Renal pelvis (tissue), 4 donors: ENCODE measurements around the gene KCNK6. TPM values are rescaled to one million over a fixed set of nuclear protein-coding genes. Genes with fewer than 3 reads are reported as not detected.

Source experiments
- DNase-seq: peaks from one replicate; pipeline ENCODE4 v3.0.0-alpha.2; 2013
- polyA plus RNA-seq, 3 donors: library from polyadenylated mRNA; unstranded; fragments of 120-200 nt; gene quantifications; one replicate each; pipeline ENCODE4 v1.2.1, GENCODE V29; 2013; ENCODE audit not compliant: insufficient read length in 3 of 3

The KCNK6 gene
- polyA plus RNA-seq, 3 donors: 3.0 to 4.4 (median 4.2) TPM

GRCh38 chr19:38290631-38291147 is 29.0 kb upstream of the KCNK6 start:
- no peak for DNase-seq

- no peak for DNase-seq
These were observed 27.8 kb upstream of the KCNK6 start for GRCh38 chr19:38291855-38292254.

- no peak for DNase-seq
These were observed 26.4 kb upstream of the KCNK6 start for GRCh38 chr19:38293281-38293680.

GRCh38 chr19:38294090-38294489 is 25.6 kb upstream of the KCNK6 start:
- DNase-seq: no peak

GRCh38 chr19:38298821-38299680 is 20.6 kb upstream of the KCNK6 start:
- no peak for DNase-seq

- no peak for DNase-seq
These were observed 15.9 kb upstream of the KCNK6 start, which contains the start of gene C19orf33 for GRCh38 chr19:38303517-38304351. TSS of gene C19orf33 (plus strand) at chr19:38304251. CDS start at chr19:38304262, 11 bp downstream.

- DNase-seq: no peak
These were observed 15.2 kb upstream of the KCNK6 start for GRCh38 chr19:38304352-38304865.

- peak; percentile 82 for DNase-seq
These were observed 14.7 kb upstream of the KCNK6 start for GRCh38 chr19:38304866-38305429.

- DNase-seq: no peak
These were observed 13.4 kb upstream of the KCNK6 start for GRCh38 chr19:38306236-38306635.

GRCh38 chr19:38307076-38307475 is 12.6 kb upstream of the KCNK6 start:
- no peak for DNase-seq

GRCh38 chr19:38307597-38307996 is 12.0 kb upstream of the KCNK6 start:
- DNase-seq: no peak

- DNase-seq: no peak
These were observed 11.5 kb upstream of the KCNK6 start for GRCh38 chr19:38308006-38308766.

GRCh38 chr19:38308926-38309614 is 10.6 kb upstream of the KCNK6 start:
- no peak for DNase-seq

GRCh38 chr19:38309615-38310278 is 9.9 kb upstream of the KCNK6 start:
- DNase-seq: no peak

- no peak for DNase-seq
These were observed 9.4 kb upstream of the KCNK6 start for GRCh38 chr19:38310279-38310670.

GRCh38 chr19:38310986-38311385 is 8.7 kb upstream of the KCNK6 start:
- DNase-seq: no peak

- peak; percentile 96 for DNase-seq
These were observed 3.8 kb upstream of the KCNK6 start, which contains the start of gene YIF1B for GRCh38 chr19:38315657-38316476. TSS of gene YIF1B (minus strand) at chr19:38315947. CDS start at chr19:38315917, 30 bp downstream.

- DNase-seq: no peak
These were observed 3.1 kb upstream of the KCNK6 start for GRCh38 chr19:38316477-38317067.
